Measurements from ENCODE around the gene CALM3.
"Not testable (repeated sequence)": the region's sequence is repeated elsewhere in the genome, so short reads cannot be mapped to it uniquely, and the experiment has no call there.

Gene CALM3

DNA sequence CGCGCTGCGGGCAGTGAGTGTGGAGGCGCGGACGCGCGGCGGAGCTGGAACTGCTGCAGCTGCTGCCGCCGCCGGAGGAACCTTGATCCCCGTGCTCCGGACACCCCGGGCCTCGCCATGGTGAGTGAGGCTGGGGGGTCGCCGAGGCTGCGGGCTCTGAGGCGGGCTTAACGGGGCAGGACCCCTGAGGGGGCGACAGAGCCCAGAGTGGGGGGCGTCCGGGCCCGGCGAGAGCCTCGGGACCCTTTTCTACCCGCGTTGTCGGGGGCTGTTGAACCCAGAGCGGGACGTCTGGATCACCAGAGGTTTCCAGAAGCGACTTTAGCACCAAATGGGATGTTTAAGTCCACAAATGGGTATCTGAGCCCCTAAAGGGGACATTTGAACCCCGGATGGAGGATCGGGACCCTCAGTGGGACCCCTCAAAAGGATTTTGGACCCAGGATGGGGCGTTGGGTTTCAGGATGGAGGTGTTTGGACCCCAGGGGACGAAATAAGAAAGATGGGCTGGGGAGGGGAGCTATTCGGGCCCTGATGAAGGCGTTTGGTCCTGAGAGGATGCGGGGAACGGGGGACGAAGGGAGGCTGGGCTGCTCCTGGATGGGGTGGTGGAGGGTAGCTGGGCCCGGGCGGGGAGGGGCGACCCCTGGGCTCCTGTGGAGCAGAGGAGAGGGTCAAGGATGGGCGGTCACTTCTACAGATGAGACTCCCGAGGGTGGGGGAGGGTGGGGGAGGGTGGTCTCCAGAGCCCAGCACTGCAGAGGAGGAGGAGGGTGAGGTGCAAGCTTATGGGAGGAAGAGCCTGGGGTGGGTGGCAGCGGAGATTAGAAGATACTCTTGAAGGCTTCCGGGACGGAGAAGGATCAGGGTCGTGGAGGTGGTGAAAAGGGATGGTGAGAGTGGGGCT lies at the start of gene CALM3:
Gene CALM3 (plus strand): TSS at position 13 of the 907 bp plus-strand sequence. CDS start 105 bp downstream, at position 118.
- no peak for DNase-seq

DNA sequence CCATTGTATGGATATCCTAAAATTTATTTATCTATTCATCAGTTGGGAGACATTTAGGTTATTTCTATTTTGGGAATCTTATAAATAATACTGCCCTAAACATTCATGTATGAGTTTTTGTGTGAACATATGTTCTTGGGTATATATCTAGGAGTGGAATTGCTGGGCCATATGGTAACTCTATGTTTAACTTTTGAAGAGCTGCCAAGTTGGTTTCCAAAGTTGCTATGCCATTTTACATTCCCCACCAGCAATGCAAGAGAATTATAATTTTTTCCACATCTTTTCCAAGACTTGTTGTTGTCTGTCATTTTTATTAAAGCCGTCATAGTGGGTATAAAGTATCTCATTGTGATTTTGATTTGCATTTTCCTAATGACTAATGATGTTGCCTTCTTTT lies 48.2 kb upstream of the CALM3 start:
- no peak for DNase-seq

DNA sequence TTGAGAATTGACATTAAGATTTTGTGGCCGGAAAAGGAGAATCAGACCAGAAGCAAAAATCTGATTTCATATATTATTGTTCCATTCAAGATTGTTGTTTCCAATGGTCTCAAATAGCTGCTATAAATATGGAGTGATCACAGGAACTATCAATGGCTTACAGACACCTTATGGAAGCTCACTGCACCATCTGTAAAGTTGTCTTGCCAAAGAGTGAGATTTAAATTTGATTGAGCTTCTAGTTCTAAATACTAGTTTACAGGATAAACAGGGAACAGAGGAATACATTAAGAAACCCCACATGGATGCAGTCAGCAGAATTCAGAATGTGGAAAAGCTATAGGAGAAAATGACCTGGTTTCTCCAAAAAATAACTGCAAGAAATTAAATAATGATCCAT lies 47.0 kb upstream of the CALM3 start:
- no peak for DNase-seq

- no peak for DNase-seq
Observed at GRCh38 chr19:46555628-46556280, 45.4 kb upstream of the CALM3 start.

DNA sequence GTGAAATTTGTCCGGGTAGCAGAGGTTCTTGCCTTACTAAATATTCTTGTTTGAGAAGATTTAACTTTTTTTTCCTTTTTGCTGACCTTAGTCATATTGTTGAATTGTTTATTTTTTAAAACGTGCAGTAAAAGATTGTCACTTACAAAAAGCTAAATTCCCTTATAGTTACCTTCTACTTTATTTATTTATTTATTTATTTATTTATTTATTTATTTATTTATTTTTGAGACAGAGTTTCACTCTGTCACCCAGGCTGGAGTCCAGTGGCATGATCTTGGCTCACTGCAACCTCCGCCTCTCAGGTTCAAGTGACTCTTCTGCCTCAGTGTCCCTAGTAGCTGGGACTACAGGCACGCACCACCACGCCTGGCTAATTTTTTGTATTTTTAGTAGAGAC lies 44.7 kb upstream of the CALM3 start:
- DNase-seq = not testable (repeated sequence)

GRCh38 chr19:46559203-46559602 lies 41.9 kb upstream of the CALM3 start:
- no peak for DNase-seq

DNA sequence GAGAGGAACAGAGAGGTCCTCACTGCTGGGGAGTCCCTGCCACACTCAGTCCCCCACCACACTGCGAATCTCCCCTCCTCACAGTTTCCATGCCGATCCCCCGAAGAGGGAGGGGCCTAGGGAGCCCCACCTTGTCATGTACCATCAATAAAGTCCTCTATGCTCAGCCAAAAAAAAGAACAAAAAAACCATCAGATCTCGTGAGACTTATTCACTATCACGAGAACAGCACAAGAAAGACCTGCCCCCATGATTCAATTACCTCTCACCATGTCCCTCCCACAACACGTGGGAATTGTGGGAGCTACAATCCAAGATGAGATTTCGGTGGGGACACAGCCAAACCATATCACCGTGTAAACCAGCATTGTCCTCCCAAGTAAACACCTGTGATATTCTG lies 41.5 kb upstream of the CALM3 start:
- not testable (repeated sequence) for DNase-seq

DNA sequence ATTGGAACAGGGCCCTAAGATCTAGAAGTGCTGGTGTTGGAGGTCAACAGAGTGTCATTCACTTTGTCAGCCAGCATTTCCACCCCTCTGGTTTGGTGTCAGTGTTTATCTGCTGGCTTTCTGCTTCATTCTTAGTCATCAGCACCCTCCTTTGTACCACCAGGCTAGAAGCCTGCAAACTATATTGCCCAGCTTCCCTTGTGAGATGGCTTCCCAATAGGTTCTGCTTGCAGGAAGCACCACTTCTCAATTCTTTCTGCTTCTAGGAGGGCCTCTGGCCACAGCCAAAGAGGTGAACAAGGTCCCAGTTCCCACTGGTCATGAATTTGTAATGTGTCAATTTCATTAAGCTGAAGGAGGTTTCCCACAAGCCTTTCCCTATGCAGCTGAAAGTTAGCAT lies 36.4 kb upstream of the CALM3 start:
- DNase-seq = no peak

- peak; percentile 9 for DNase-seq
Observed at GRCh38 chr19:46571495-46571894, 29.6 kb upstream of the CALM3 start.

DNA sequence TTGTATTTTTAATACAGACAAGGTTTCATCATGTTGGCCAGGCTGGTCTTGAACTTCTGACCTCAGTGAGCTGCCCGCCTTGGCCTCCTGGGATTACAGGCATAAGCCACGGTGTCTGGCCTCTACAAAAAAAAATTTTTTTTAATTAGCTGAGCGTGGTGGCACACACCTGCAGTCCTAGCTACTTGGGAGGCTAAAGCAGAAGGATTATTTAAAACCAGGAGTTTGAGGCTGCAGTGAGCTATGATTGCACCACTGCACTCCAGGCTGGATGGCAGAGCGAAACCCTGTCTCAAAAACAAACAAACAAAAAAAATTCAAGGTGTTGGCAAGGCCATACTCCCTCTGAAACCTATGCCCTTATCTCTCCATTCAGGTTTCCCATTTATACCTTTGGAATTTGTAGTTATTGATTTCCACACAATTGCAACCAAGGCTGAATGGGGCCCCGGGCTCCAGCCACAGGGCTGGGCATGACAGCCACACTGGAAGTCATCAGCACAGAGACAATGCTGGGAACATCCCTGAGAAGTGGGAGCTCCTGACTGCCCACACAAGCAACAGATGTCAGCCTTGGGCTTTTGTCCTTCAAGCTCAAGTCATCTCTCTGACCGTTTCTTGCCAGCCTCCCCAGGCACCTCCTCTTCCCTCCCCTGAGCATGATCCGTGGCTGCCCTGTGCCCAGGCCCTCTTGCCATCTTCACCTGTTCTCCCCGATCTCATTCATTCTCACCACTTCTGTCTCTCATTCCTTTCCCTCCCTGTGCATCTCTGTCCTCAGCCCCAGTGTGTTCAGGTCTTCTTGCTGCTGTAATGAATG lies 27.2 kb upstream of the CALM3 start:
- DNase-seq = no peak

DNA sequence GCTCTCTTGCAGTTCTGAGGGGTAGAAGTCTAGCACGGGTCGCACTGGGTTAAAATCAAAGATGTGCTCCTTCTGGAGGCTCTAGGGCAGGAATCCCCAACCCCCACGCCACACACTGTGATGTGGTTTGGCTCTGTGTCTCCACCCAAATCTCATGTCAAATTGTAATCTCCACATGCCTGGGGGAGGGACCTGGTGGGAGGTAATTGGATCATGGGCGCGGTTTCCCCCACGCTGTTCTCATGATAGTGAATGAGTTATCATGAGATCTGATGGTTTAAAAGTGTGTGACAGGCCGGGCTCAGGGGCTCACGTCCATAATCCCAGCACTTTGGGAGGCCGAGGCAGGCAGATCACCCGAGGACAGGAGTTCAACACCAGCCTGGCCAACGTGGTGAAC lies 26.6 kb upstream of the CALM3 start:
- DNase-seq = no peak

- DNase-seq = no peak
Observed at GRCh38 chr19:46578450-46578849, 22.7 kb upstream of the CALM3 start.

GRCh38 chr19:46579361-46579879 lies 21.7 kb upstream of the CALM3 start:
- DNase-seq = peak; percentile 45

- DNase-seq = no peak
Observed at GRCh38 chr19:46580247-46580646, 20.9 kb upstream of the CALM3 start.

DNA sequence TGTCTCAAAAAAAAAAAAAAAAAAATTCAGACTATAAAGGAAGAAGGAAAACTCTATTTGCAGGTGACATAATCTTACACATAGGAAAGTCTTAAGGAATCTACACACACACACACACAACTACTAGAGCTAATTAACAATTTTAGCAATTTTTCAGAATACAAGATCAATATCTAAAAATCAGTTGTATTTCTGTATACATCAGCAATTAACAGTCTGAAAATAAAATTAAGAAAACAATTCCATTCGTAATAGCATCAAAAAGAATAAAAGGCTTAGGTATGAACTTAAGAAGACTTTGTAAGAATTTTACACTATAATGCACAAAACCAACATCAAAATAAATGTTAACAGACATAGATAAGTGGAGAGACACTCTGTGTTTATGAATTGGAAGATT lies 15.6 kb upstream of the CALM3 start:
- no peak for DNase-seq

DNA sequence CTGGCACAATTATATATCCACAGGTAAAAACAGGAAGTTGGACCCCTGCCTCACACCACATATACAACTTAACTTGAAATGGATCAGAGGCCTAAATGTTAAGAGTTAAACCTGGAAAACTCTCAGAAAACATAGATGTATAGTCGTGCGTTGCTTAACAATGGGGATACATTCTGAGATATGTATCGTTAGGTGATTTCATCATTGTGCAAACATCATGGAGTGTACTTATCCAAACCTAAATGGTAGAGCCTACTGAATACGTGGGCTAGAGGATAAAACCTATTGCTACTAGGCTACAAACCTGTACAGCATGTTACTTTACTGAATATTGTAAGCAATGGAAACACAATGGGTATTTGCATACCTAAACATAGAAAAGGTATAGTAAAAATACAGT lies 14.8 kb upstream of the CALM3 start:
- no peak for DNase-seq

- no peak for DNase-seq
Observed at GRCh38 chr19:46587861-46588260, 13.3 kb upstream of the CALM3 start.

- DNase-seq = no peak
Observed at GRCh38 chr19:46591254-46591653, 9.9 kb upstream of the CALM3 start.

- DNase-seq = no peak
Observed at GRCh38 chr19:46591870-46592269, 9.3 kb upstream of the CALM3 start.

DNA sequence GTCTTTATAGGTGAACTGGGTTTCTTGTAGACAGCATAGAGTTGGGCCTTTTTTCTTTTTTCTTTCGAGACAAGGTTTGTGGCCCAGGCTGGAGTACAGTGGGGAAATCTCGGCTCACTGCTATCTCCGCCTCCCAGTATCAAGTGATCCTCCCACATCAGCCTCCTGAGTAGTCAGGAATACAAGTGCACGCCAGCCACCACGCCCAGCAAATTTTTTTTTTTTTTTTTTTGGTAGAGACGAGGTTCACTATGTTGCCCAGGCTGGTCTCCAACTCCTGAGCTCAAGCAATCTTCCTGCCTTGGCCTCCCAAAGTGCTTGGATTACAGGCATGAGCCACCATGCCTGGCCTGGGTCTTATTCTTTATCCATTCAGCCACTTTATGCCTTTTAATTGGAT lies 5.1 kb upstream of the CALM3 start:
- no peak for DNase-seq

GRCh38 chr19:46598372-46598917 lies 2.7 kb upstream of the CALM3 start:
- no peak for DNase-seq

DNA sequence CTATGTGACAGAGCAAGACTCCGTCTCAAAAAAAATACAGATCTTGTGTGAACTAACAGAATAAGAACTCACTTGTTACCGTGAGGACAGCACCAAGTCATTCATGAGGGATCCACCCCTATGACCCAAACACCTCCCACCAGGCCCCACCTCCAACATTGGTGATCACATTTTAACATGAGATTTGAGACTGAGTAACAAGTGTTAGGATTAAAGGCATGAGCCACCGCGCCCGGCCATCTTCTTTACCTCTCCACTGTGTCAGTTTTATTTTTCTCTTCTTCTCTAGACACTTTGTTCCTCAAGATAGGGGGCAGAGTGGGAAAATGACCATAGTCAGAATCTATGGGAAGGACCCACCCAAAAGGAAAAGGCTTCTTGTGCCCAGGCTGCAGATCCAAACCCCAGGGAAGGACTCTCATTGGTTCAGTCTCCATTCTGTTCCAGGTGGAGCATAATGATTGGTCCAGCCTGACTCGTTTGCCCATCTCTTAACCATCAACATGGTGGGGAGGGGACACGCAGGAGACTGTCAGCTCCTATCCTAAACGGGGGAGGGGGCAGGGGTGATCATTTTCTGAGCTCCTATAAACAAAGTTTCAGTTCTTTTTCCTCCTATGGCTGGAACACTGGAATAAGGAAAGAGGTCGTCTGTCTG lies 1.3 kb upstream of the CALM3 start:
- DNase-seq = no peak
